NCI-H1092 (cell line): ENCODE measurements around the gene PNRC2.
"Not testable (repeated sequence)": the region's sequence is repeated elsewhere in the genome, so short reads cannot be mapped to it uniquely, and the experiment has no call there.

ENCODE experiments used
- DNase-seq: peaks from one replicate; lab custom pipeline; 2025; lab: John Stamatoyannopoulos, UW

The PNRC2 gene

DNA sequence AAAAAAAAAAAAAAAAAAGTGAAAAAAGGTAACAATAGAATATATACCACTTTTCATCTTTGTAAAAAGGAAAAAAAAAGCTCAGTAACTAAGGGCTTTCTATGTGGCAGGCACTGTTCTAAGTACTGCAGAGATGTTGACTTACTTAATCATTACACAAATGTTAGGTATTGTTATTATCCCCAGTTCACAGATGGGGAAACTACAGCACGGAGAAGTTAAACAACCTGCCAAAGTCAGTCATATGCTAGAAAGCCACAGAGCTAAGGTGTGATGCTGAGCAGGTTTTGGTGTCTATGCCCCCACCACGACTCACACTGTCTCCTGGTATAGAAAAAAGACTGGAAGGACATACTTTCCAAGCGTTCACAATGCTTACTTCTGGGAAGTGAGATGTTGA lies 6.6 kb upstream of the PNRC2 start:
- no peak for DNase-seq

DNA sequence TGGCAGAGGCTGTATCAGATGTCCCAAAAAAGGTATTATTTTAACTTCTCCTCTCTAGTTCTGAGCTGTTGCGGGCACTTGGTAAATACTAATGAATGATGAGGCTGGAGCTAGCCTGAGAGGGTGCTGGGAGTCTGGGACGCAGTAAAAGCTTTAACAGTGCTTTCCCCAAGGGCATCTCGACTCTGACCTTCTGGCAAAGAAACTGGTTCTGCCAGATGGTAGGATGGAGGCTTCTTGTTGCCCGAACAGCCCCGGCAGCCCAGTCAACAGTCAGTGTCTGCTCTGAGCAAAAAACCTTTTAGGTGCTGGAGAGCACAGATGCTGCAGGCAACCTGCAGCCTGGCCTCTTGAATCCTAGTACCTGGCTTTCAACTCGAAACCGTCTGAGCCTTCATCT lies 2.5 kb upstream of the PNRC2 start:
- DNase-seq: peak; percentile 27

GRCh38 chr1:23958040-23958809 lies 1.4 kb upstream of the PNRC2 start:
- DNase-seq: not testable (repeated sequence)

- peak; percentile 84 for DNase-seq
Observed at GRCh38 chr1:23958810-23959460, 693 bp upstream of the PNRC2 start.

GRCh38 chr1:23960291-23961020 lies 828 bp downstream of the PNRC2 start:
- no peak for DNase-seq

DNA sequence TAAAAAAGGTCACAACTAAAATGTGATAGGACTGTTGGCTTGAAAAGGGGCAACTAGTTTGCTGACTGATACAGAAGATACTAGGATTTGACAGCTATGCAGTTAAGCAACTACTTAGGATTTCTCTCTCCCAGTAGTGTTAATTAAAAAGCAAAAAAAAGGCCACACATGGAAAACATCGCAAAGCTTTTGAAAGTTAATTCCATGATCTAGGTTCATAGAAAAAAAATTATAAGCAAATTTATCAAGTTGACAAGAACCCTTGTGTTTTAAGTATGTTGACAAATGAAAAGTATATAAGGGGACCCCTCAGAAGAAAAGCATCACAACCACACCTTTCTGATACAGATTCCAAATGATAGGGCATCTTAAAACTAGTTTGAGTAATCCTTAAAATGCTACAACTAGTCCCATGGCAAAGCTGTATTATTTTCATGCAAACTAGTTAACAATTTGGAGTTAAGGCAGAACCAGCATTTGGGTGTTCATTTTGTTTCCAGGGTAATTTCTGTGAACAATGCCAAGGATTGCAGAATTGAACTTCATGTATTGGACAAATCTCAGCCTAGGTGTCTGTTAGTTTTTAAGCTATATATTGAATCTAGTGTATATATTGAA lies 4.1 kb downstream of the PNRC2 start:
- no peak for DNase-seq

GRCh38 chr1:23964235-23964668 lies 4.6 kb downstream of the PNRC2 start:
- DNase-seq: no peak

DNA sequence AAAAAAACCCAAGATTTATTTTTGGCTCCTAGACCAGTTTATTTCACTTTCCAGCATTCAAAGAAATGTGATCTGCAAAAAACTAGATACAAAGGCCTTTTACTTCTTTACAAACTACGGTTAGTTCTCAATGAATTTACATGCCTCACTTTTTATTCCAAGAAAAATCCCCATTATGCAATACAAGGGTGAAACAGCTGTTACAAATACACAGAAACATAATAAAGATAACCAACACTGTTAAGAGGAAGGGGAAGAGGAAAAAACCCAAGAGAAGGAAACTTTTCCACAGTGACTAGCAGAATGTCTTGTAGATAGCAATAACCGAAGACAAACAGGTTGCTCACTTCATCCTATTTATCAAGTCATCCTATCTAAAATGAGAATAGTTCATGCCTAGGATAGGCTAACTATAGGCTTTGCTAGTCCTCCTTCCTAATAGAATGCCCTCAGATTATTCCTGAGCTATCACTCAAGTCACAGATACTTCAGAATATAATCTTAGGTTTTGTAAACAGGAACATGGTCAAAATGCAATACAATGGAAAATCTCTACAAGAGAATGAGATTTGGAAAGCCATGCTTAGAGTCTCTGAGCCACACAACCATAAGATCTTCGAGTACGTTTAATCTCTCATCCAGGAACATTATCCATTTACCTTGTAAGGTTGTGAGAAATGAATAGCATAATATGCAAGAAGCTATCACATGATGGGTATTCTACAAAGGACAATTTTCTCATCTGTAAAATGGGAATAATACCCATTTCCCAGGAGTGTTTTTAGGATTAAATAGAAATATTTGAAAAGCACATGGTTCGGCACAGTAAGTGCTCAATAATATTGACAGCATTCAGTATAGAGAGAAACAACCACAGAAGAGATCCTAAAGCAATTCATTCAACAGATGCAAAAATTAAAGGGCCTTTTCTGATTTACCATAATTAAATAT lies 5.4 kb downstream of the PNRC2 start:
- DNase-seq: no peak

- no peak for DNase-seq
Observed at GRCh38 chr1:23966973-23967493, 7.4 kb downstream of the PNRC2 start.

GRCh38 chr1:23967871-23968270 lies 8.2 kb downstream of the PNRC2 start:
- DNase-seq: no peak

DNA sequence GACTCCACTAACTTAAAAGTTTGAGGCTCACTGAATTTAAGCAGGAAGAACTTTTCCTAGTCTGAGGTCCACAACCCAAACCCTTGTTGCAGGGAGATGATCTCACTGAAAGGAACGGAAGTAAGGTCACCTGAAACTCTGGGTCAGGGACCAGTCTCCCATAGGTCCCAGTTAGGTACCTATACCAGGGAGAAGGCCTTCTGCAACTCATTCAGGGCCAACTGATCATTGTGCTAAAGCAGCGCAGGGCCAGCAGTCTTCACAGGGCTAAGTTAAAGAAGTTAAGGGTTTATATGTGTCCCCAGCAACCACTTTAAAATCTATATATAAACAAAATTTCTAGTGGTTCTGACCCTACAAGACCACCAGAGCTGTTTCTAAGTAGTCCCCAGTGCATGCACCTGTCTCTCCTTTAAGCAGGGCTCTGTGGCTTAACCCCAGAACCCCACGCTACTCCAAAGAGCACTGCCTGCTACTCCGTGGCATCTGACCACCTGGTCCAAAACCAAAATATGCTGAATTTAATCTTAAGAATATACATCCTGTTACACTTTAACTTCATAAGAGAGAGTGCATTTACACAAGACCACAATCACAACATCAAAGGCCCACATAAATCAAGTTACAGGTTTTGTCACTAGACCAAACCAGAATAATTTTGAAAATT lies 17.7 kb downstream of the PNRC2 start:
- DNase-seq: no peak

DNA sequence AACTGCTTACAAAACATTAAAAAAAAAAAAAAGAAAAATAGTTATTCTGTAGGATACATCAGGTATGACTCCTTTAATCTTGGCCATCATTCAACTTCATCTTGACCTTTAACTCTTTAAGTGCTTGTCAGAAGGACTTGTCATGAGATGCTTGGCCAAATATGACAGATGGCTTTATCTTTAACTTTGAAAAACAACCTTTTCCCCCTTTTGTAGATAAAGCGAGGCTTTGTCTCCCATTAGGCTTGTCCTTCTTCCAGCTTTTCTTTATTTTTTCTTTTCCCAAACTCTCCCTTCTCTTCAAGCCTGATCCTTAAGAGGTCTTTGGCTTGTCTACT lies 18.2 kb downstream of the PNRC2 start:
- DNase-seq: no peak

DNA sequence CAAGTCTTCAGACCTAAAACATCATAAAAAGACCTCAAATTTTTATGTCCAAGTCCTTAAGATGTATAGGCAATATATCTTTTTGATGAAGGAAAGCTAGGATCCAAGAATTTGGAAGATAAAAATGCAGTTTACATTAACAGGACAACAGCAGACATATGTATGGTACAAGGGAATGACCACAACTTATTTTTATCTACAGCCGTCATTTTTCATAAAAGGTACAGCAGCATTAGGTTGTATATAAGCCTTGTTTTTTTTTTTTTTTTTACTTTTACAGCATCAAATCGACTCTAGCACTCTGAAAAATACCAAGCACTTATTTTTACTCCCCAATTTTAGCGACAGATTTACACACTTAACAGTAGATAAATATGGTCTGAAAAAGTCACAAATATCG lies 19.2 kb downstream of the PNRC2 start:
- DNase-seq: no peak

DNA sequence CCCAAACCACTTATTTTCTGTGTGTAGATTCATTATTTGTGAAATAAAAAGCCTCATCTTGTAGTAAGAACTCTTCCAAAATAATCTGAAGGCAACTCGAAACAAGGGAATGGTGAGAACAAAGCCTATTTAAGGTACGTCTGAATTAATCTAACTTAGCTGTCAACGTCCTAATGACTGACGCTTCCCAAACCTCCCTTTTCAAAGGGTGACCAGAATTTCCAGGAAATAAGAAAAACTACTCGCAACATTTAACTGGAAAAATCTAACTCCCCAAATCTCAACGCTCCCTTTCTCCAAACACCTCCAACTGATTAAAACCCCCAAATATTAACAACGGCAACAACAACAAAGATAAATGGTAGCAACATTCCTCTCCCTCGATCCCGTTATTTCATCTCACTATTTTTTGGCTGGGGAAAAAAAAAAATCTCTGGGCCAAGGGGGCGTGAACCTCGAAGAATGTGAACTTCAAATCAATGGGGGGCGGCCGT lies 19.8 kb downstream of the PNRC2 start:
- no peak for DNase-seq

DNA sequence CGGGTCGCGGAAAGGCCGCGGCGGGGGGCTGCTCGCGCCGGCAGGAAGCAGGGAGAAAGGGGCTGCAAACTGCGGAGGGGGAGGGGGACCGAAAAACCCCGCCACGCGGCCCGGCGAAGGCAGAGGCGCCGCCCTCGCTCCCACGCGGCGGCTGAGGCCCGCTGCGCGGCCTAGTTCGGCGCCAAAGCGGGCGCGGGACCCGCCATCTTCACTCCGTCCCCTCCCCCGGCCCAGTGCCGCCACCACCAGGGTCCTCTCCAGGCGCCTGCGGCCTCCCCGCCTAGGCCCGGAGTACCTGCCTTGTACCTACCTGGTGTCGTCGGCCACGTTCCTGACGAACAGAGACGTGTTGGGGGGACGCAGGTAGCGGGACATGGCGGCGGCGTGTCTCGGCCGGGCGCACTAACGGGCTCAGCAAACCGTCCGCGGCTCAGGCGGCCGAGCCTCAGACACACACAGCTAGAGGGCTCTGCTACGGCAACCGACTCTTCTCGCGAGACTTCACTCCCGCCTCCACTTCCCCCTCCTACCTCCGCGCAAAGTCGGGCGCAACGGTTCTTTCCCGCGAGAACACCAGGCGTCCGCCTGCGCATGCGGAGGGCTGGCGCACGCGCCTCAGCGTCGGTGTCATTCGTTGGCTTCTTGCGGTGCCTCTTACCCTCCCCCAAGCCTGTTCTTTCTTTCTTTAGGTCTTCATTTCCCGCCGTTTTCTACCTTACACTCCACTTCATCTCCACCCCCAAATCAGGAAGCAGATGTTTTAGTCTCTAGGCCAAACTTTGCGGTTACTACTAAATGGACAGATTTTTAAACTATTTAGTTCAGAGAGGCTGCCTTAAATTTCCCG lies 20.5 kb downstream of the PNRC2 start, which contains the start of gene SRSF10:
SRSF10 (minus strand) TSS at position 447 of the 847 bp plus-strand sequence; CDS start at position 375, 72 bp downstream.
- DNase-seq: peak; percentile 100

DNA sequence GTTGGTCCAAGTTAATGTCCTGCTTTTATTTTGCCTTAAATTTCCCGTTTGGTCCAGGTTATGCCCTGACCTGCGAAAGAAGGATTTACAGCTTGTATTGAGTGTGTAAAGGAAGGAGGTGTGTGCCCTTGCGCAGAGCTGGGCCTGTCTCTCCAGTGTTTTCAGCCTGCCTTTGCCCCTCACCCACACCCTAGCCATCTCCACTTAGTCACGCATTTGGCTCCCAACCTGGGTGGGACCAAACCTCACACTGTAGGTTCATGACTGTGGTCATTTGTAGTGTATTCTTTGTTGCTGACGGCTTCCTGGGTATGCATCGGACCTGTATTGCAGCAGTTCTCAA lies 21.1 kb downstream of the PNRC2 start:
- peak; percentile 27 for DNase-seq

- DNase-seq: no peak
Observed at GRCh38 chr1:23984417-23985186, 25.0 kb downstream of the PNRC2 start.

DNA sequence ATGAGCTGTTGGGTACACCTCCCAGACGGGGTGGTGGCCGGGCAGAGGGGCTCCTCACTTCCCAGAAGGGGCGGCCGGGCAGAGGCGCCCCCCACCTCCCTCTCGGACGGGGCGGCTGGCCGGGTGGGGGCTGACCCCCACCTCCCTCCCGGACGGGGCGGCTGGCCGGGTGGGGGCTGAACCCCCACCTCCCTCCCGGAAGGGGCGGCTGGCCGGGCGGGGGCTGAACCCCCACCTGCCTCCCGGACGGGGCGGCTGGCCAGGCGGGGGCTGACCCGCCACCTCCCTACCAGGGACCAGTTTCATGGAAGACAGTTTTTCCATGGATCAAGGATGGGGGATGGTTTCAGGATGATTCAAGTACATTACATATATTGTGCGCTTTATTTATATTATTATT lies 27.4 kb downstream of the PNRC2 start:
- not testable (repeated sequence) for DNase-seq

GRCh38 chr1:23989263-23989662 lies 29.6 kb downstream of the PNRC2 start:
- no peak for DNase-seq
